Measurements from ENCODE around the gene DDX59. TPM values are rescaled to one million over a fixed set of nuclear protein-coding genes. Genes with fewer than 3 reads are reported as not detected.

DDX59 gene
- total and polyA plus RNA-seq, 9 of the 15 experiments (the other 6 are each of a cell fraction or from before 2014, with no cell fraction given) = 8.3 to 30.4 (median 19.8) TPM

- TF ChIP-seq MGA (IDR thresholded peaks at IDR 0.05) = no peak
- TF ChIP-seq RAD51 (IDR thresholded peaks at IDR 0.05; ENCODE audit: borderline replicate concordance, low read depth) = no peak
- TF ChIP-seq RERE (CRISPR knock-in tag; IDR thresholded peaks at IDR 0.05; ENCODE audit: borderline replicate concordance) = no peak
- TF ChIP-seq, protein P1, sequence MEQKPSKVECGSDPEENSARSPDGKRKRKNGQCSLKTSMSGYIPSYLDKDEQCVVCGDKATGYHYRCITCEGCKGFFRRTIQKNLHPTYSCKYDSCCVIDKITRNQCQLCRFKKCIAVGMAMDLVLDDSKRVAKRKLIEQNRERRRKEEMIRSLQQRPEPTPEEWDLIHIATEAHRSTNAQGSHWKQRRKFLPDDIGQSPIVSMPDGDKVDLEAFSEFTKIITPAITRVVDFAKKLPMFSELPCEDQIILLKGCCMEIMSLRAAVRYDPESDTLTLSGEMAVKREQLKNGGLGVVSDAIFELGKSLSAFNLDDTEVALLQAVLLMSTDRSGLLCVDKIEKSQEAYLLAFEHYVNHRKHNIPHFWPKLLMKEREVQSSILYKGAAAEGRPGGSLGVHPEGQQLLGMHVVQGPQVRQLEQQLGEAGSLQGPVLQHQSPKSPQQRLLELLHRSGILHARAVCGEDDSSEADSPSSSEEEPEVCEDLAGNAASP (IDR thresholded peaks at IDR 0.05) = no peak
- TF ChIP-seq, protein P2, sequence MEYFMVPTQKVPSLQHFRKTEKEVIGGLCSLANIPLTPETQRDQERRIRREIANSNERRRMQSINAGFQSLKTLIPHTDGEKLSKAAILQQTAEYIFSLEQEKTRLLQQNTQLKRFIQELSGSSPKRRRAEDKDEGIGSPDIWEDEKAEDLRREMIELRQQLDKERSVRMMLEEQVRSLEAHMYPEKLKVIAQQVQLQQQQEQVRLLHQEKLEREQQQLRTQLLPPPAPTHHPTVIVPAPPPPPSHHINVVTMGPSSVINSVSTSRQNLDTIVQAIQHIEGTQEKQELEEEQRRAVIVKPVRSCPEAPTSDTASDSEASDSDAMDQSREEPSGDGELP (CRISPR knock-in tag; IDR thresholded peaks at IDR 0.05; ENCODE audit: borderline replicate concordance) = no peak
These were observed 25.0 kb upstream of the DDX59 start (continued) for GRCh38 chr1:200694738-200695137.

Data from K562 (cell line).